Measurements from ENCODE around the gene IRX5.

The IRX5 gene

GRCh38 chr16:54953461-54953860 lies 22.8 kb downstream of the IRX5 start:
- no peak for DNase-seq

- no peak for DNase-seq
Observed at GRCh38 chr16:54954220-54954619, 23.6 kb downstream of the IRX5 start.

- DNase-seq = no peak
Observed at GRCh38 chr16:54955757-54956156, 25.1 kb downstream of the IRX5 start.

- no peak for DNase-seq
Observed at GRCh38 chr16:54957403-54958166, 26.9 kb downstream of the IRX5 start.

- no peak for DNase-seq
Observed at GRCh38 chr16:54962045-54962444, 31.4 kb downstream of the IRX5 start.

- DNase-seq = no peak
Observed at GRCh38 chr16:54964239-54964638, 33.6 kb downstream of the IRX5 start.

GRCh38 chr16:54965464-54965863 lies 34.8 kb downstream of the IRX5 start:
- no peak for DNase-seq

- no peak for DNase-seq
Observed at GRCh38 chr16:54968011-54968410, 37.3 kb downstream of the IRX5 start.

- no peak for DNase-seq
Observed at GRCh38 chr16:54968784-54969183, 38.1 kb downstream of the IRX5 start.

- DNase-seq = no peak
Observed at GRCh38 chr16:54970016-54970415, 39.4 kb downstream of the IRX5 start.

- no peak for DNase-seq
Observed at GRCh38 chr16:54974367-54974766, 43.7 kb downstream of the IRX5 start.

GRCh38 chr16:54976651-54977200 lies 46.1 kb downstream of the IRX5 start:
- no peak for DNase-seq

GRCh38 chr16:54977211-54977610 lies 46.5 kb downstream of the IRX5 start:
- DNase-seq = no peak

GRCh38 chr16:54980821-54981220 lies 50.2 kb downstream of the IRX5 start:
- DNase-seq = no peak
